ENCODE data around the gene CLDN22.

CLDN22 gene

GRCh38 chr4:183268556-183268955, 51.5 kb downstream of the CLDN22 start:
- TF ChIP-seq CTCF (IDR thresholded peaks at IDR 0.05; ENCODE audit: control insufficient read depth, extremely low read depth, insufficient read depth): no peak
- no peak for DNase-seq (ENCODE audit: low read depth)
- no peak overlapping the region for H3K4me3 ChIP-seq (ENCODE audit: low read depth, low read length)

All from LNCaP clone FGC (cell line).